ENCODE results near the gene MN1.

MN1 gene

DNA sequence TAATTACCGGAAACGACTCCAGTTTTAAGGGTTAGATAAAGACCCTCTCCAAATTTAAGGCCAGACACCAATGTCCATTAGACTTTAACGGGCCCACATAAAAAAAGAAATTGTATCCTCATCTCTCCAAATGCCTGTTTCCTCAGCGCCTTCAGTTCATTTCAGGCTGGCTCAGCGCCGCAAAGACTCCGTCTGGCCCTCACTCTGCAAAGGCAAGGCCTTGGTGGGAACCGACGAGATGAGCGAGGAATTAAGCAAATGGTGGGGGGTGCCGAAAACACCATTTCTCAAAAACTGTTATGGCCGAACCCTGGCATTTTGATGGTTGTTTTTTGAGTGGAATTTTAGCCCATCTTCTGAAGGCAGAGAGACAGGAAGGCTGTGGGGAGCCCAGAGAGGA is 15.7 kb downstream of the MN1 start:
- no peak for DNase-seq (ENCODE audit: low read depth)

GRCh38 chr22:27784120-27784475 is 17.5 kb downstream of the MN1 start:
- DNase-seq (ENCODE audit: low read depth), result no peak

DNA sequence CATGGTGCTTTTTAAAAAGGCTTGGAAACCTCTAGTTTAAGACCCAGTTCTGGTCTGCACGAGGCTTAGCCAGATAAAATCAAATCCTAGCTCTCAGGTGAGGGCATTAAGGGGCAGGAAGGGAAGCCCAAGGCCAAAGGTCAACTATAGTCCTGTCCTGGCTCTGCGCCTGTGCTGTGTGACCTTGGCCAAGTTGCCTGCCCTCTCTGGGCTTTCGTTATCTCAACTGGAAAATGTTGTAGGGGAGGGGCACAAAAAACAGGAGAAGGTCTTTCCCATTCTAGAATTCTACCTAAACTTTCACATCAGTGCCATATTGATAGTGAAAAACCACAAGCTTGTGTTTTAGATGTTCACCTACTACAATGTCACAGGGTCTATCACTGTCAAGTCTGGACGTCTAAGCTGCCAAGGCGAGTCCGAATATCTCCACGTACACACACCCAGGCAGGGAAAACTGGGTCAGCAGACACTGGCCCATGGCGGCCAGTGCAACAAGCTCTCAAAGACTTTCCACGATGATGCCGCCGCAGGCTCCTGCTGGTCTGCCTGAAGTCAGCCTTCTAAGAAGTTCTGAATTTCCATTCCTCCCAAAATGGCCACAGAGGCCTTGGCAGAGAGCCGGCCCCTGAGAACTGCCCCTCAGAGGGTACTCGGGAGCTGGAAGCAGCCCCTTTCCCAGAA is 18.0 kb downstream of the MN1 start:
- no peak for DNase-seq (ENCODE audit: low read depth)

GRCh38 chr22:27782088-27782487 is 19.5 kb downstream of the MN1 start:
- DNase-seq (ENCODE audit: low read depth), result no peak

DNA sequence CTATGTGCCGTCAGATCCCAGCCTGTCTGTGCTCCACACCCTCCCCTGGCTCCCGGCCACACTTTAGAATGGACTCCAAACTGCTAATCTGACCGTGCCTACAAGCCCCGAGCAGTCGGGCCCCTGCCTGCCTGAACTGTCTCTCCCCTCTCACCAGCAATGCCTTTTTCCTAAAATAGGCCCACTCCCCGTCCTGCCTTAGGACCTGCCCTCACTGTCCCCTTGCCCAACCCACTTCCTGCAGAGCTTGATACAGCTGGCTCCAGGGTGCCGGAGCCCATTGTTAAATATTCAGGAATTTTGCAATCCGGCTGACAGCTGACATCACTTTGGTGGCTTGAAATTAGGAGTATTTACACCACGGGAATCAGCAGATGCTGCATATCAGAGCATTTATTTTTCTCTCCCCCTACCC is 21.4 kb downstream of the MN1 start:
- DNase-seq (ENCODE audit: low read depth), result no peak

DNA sequence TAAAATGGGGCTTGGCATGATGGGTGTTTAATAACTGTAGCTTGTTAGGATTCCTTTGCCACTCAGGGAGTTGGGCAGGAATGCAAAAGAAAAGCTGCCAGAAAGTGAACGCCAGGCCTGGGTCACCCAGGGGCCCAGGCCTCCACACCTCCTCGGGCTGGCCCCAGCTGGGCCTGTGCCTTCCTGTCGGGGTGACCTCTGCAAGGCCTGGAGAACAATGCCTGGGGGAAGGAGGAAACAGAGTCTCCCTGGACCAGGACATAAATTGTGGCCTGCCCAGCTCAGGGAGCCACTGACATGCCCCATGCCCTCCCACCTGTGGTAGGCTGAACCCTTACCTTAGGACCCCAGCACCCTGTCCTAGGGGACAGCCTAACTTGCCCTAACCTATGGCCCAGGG is 21.9 kb downstream of the MN1 start:
- no peak for DNase-seq (ENCODE audit: low read depth)

DNA sequence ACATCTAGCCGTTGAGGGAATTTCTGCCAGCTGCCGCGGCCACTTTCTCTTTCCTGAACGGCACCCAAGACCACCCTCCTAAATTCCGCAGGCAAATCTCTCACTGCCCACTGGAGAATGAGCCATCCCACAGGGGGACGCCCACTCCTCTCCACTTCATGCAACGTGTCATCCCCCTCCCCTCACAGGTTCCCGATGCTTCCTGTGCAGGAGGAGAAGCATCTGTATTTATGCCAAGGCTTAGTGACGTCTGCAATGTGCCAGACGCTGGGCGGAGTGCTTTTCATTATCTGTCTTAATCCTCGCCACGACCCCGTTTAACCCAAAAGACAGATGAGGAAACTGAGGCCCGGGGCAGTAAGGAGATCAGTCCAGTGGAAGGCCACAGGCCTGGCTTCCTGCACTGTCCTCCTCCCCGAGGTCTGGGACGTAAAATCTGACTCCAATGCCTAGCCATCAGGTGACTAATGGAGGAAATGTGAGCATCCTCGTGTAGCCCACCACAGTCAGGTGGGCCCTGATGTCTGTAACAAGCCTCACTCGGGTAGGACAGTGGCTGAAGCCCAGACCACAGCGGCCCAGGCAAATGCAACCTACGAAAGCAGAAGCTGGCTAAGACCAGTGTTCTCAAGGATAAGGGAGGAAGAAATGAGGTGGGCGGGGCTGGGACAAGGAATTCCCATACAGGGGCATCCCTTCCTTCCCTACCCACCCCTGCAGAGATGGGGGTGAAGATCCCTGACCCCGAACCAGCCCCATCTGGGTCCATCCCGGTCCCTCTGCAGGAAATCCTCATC is 23.1 kb downstream of the MN1 start:
- no peak for DNase-seq (ENCODE audit: low read depth)

GRCh38 chr22:27777128-27777527 is 24.4 kb downstream of the MN1 start:
- no peak for DNase-seq (ENCODE audit: low read depth)

DNA sequence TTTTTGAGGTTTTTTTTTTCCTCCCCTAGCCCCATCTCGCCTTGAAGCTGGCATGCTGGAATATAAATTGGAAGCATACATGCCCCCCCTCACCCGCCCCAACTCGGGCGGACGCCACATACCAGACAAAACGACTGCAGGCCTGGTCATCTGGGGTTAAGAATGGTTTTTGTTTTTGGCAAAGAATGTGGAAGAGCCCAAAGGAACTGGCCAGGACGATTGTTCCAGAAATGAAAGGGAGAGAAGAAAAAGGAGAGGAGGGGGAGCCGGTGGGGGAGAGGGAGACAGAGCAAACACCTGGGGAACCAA is 25.0 kb downstream of the MN1 start:
- peak; percentile 32 for DNase-seq (ENCODE audit: low read depth)

- no peak for DNase-seq (ENCODE audit: low read depth)
Measured at GRCh38 chr22:27775758-27776649, 25.6 kb downstream of the MN1 start.

DNA sequence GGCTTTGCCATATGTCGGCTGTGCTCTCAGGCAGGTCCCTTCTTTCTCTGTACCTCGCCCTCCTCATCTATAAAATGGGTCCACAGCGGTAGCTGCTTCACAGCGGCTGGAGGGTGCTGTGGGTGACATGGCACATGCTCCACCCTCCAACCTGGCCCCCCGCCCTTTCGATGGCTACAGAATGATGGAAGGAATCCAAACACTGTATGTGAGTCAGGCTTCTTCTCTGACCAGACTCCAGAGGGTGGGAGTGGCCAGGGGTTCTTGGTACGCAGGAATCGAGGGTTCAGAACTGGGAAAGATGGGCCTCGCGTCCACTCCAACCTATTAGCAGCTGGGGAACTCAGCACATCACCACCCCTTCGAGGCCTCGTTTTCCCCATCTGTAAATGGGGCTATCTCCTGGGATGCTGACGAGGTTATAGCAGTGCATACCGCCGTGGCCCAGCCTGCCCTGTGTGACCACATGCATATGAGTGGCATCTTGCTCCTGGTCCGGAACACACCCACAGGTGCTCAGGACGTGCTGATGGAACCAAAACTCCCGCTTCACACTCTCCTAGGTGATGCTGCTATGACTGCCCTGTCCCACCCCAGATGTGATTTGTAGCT is 26.4 kb downstream of the MN1 start:
- DNase-seq (ENCODE audit: low read depth), result no peak

DNA sequence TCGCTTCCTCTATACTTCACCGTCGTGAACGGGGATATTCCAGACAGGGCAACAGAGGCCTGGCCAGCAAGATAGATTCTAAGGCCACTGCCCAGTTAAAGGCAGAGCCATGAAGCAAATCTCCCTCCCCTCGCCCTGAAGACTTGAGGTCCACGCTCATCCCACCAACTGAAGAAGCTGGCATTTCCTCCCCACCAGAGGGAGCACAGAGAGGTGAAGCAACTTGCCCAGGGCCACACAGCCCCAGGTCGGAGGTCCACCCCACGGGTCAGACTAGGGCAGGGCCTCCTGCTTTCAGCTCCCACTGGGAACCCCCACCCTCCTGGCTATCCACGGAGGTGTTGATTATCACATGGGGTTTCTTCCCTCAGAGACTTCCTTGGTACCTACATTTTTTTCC is 27.4 kb downstream of the MN1 start:
- no peak for DNase-seq (ENCODE audit: low read depth)

- DNase-seq (ENCODE audit: low read depth), result no peak
Measured at GRCh38 chr22:27772984-27773498, 28.5 kb downstream of the MN1 start.

DNA sequence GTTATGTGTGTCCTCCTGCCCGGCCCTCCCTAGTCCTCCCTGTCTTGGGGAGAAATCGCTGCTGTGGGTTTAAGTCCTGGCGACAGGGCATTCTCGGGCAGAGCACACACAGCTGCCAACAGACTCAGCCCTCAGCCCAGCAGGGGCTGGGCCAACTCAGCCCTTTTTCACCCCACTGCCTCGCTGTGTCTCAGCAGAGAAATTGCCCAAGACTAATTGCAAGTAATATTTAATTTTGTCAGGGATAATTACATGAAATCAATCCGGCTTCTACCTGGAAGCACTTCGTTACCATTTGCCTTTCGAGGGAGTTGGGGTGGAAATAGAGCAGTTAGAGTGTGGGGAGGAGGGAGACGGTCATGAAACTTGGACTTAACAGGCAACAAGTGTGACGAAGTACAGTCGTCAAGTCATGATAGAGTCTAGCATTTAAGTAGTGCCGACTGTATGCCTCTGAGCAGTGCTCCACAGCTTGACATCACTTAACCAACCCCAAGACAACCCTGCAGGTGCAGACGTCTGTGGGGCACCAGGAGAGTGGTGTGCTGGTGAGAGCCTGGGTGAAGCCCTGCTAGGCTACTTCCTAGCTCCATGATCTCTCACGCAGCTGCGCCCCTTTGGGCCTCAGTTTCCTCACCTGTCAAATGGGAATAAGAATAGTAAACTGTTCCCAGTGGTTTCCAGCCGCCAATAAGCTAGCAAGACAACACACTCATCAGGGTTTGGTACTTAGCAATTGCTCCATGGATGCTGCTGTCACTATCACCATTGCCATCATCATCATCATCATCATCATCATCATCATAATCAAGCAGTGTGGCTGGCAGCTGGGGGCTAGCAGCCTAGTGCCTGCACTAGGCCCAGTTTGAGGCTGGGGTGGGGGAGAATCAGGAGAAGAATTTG is 29.2 kb downstream of the MN1 start:
- no peak for DNase-seq (ENCODE audit: low read depth)

DNA sequence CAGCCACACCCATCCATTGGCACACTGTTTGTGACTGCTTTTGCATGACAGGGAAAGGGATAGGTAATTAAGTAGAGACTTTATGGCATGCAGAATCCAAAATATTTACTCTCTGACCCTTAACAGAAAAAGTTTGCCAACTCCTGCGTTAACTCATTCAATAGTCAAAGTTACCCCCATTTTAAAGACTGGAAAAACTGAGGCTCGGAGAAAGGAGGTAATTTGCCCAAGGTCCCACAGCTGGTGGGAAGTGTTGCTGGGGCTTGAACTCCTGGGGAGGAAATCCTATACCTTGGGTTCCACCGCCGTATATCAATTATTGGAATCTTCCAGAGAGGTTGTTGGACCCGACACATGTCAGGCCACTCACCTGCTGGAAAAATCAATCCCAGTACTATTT is 29.9 kb downstream of the MN1 start:
- DNase-seq (ENCODE audit: low read depth), result no peak

DNA sequence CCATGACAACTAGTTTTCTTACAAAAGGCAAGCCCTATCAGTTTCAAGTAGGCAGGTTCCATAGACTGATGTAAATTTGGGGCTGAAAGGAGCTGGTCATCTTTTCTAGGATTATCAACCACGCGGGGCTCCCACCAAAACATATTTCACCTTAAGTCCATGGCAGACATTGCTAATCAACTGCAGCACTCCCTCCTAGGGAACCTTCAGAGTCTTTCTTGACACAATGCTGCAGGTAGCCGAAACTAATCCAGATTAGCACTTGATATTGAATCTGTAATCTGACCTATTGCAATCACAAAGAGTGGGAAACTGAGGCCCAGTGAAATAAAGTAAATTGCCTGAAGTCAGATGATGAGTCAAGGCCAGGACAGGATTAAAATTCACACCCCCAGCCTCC is 32.5 kb downstream of the MN1 start:
- DNase-seq (ENCODE audit: low read depth), result no peak

GRCh38 chr22:27768027-27768653 is 33.4 kb downstream of the MN1 start:
- no peak for DNase-seq (ENCODE audit: low read depth)

- DNase-seq (ENCODE audit: low read depth), result no peak
Measured at GRCh38 chr22:27766679-27767078, 34.9 kb downstream of the MN1 start.

DNA sequence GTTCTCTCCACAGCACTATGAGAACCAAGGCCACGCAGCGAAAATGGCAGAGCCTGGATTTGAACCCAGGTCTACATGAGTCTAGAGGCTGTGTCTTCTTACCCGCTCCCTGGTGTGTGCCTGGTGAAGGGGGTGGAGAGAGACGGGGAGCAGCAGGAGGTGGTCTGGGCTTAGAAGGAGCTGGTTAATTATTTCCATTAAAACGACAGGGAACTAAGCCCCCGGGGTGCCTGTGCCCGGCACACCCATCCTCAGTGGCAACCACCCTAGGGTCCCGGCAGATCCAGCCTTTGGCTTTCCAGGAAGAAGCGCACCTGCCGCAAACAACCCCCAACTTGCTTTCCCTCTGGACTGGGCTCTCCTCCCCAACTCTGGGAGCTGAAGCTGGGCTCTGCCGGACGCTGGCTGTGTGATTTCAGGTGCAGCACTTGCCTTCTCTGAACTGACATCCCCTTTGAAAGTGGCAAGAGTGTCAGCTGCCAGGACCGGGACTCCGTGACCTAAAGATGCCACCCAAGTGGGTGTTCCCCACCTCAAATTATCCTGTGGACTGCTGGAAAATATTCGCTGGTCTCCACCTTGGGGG is 35.8 kb downstream of the MN1 start:
- no peak for DNase-seq (ENCODE audit: low read depth)

- no peak for DNase-seq (ENCODE audit: low read depth)
Measured at GRCh38 chr22:27764722-27765236, 36.8 kb downstream of the MN1 start.

Data from GM04503 (cell line).